SK-N-SH treated with all-trans-retinoic acid at 6 μM for 48 hours (cell line): Measurements from ENCODE around the gene IFIT2.

Experiments
- ARNTL ChIP-seq: fragments of 450-650 bp; formaldehyde crosslinking; IDR thresholded peaks from 2 replicates; pipeline ENCODE4 v1.5.0; 2020; ENCODE audit warnings: low read depth, mild to moderate bottlenecking, moderate library complexity, borderline replicate concordance
- CSDC2 ChIP-seq: fragments of 250-450 bp; sonication (Bioruptor Pico); IDR thresholded peaks from 2 replicates; pipeline ENCODE4 v1.5.0; 2020; ENCODE audit warnings: mild to moderate bottlenecking, moderate library complexity
- GLIS3 ChIP-seq: fragments of 250-450 bp; sonication (Bioruptor Pico); IDR thresholded peaks from 2 replicates; pipeline ENCODE4 v1.5.0; 2020; ENCODE audit warnings: mild to moderate bottlenecking, moderate library complexity
- PATZ1 ChIP-seq: fragments of 250-450 bp; sonication (Bioruptor Pico); IDR thresholded peaks from 2 replicates; pipeline ENCODE4 v1.8.0; 2020; ENCODE audit warnings: mild to moderate bottlenecking, moderate library complexity, borderline replicate concordance
- RARB ChIP-seq: fragments of 250-450 bp; sonication (Bioruptor Pico); IDR thresholded peaks from 2 replicates; pipeline ENCODE4 v1.8.0; 2021; ENCODE audit warnings: mild to moderate bottlenecking, moderate library complexity
- TCF4 ChIP-seq: fragments of 250-450 bp; sonication (Bioruptor Pico); IDR thresholded peaks from 2 replicates; pipeline ENCODE4 v1.8.0; 2021; ENCODE audit warnings: mild to moderate bottlenecking, moderate library complexity, borderline replicate concordance
- ZNF565 ChIP-seq: fragments of 450-650 bp; formaldehyde crosslinking; conservative IDR thresholded peaks from 2 replicates; pipeline ENCODE4 v1.5.0; 2020; ENCODE audit warnings: low read depth, mild to moderate bottlenecking, moderate library complexity
- ZNF70 ChIP-seq: fragments of 450-650 bp; formaldehyde crosslinking; IDR thresholded peaks from 2 replicates; pipeline ENCODE4 v1.5.0; 2020; ENCODE audit warnings: mild to moderate bottlenecking, moderate library complexity
- TF ChIP-seq, protein P1 (sequence below): fragments of 250-450 bp; sonication (Bioruptor Pico); IDR thresholded peaks from 2 replicates; pipeline ENCODE4 v1.5.1; 2020; ENCODE audit warnings: low read depth, mild to moderate bottlenecking, moderate library complexity
- TF ChIP-seq, protein P2 (sequence below): fragments of 250-450 bp; sonication (Bioruptor Pico); IDR thresholded peaks from 2 replicates; pipeline ENCODE4 v1.5.1; 2021; ENCODE audit warnings: mild to moderate bottlenecking, moderate library complexity

DNA sequence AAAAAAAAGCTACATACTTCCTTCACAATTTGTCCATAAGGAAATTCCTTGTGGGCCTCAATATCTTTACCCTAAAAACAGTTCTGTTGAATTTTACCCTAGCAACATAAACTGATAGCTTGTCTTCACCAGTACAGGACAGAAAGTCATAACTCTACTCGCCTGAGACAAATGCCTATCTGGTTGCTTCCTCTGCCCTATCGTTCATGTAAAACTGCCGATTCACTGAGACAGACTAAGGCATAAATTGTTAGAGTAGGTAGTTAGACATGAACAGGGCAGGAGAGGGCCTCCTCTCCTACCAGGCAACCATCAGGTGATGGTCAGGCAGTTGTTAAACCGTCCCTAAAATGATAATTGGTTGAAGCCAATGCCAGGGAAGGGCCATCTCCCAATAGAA is 51.0 kb downstream of the IFIT2 start:
- TF ChIP-seq, protein P1, sequence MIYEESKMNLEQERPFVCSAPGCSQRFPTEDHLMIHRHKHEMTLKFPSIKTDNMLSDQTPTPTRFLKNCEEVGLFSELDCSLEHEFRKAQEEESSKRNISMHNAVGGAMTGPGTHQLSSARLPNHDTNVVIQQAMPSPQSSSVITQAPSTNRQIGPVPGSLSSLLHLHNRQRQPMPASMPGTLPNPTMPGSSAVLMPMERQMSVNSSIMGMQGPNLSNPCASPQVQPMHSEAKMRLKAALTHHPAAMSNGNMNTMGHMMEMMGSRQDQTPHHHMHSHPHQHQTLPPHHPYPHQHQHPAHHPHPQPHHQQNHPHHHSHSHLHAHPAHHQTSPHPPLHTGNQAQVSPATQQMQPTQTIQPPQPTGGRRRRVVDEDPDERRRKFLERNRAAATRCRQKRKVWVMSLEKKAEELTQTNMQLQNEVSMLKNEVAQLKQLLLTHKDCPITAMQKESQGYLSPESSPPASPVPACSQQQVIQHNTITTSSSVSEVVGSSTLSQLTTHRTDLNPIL (CRISPR knock-in tag) = no peak
- TF ChIP-seq ZNF70 (CRISPR knock-in tag) (no peak), GLIS3 (CRISPR knock-in tag) (no peak), CSDC2 (no peak), ZNF565 (CRISPR knock-in tag) (no peak), TCF4 (CRISPR knock-in tag) (no peak), PATZ1 (CRISPR knock-in tag) (no peak), ARNTL (CRISPR knock-in tag) (no peak), RARB (CRISPR knock-in tag) (no peak)
- TF ChIP-seq, protein P2, sequence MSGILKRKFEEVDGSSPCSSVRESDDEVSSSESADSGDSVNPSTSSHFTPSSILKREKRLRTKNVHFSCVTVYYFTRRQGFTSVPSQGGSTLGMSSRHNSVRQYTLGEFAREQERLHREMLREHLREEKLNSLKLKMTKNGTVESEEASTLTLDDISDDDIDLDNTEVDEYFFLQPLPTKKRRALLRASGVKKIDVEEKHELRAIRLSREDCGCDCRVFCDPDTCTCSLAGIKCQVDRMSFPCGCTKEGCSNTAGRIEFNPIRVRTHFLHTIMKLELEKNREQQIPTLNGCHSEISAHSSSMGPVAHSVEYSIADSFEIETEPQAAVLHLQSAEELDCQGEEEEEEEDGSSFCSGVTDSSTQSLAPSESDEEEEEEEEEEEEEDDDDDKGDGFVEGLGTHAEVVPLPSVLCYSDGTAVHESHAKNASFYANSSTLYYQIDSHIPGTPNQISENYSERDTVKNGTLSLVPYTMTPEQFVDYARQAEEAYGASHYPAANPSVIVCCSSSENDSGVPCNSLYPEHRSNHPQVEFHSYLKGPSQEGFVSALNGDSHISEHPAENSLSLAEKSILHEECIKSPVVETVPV (CRISPR knock-in tag) = no peak
